GM12878 (cell line): Measurements from ENCODE around the gene TYW1.
"Not testable (repeated sequence)": the region's sequence is repeated elsewhere in the genome, so short reads cannot be mapped to it uniquely, and the experiment has no call there.

ENCODE experiments used
- SP1 ChIP-seq: IDR thresholded peaks from one replicate; pipeline ENCODE4 v1.6.1; 2011; ENCODE audit warnings: low read depth, low read length
- STAT3 ChIP-seq: IDR thresholded peaks from 2 replicates; pipeline ENCODE4 v1.6.1; 2011; ENCODE audit warnings: low read depth, low read length, improper control_type of control experiment

- TF ChIP-seq STAT3, SP1: not testable (repeated sequence)
These were observed 139.2 kb downstream of the TYW1 start for GRCh38 chr7:67135617-67136486.
